ENCODE measurements around the gene SDR42E2.

DNA sequence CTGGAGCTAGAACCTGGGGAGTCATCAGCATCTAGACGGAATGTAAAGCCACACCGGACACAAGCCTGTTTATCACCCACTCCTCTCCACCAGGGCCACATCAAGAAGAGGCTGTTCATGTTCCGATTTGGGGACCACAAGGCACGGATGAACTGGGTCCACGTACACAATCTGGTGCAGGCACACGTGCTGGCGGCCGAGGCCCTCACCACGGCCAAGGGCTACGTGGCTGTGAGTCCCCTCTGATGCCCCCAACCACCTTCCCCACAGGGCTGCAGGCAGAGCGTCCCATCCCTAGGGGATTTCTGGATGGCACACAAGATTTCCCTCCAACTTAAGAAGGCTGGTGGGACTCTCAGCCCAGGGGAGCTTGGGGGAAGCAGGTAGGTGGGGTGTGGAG, 19.1 kb downstream of the SDR42E2 start:
- TF ChIP-seq, protein P1, sequence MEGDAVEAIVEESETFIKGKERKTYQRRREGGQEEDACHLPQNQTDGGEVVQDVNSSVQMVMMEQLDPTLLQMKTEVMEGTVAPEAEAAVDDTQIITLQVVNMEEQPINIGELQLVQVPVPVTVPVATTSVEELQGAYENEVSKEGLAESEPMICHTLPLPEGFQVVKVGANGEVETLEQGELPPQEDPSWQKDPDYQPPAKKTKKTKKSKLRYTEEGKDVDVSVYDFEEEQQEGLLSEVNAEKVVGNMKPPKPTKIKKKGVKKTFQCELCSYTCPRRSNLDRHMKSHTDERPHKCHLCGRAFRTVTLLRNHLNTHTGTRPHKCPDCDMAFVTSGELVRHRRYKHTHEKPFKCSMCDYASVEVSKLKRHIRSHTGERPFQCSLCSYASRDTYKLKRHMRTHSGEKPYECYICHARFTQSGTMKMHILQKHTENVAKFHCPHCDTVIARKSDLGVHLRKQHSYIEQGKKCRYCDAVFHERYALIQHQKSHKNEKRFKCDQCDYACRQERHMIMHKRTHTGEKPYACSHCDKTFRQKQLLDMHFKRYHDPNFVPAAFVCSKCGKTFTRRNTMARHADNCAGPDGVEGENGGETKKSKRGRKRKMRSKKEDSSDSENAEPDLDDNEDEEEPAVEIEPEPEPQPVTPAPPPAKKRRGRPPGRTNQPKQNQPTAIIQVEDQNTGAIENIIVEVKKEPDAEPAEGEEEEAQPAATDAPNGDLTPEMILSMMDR (conservative IDR thresholded peaks at IDR 0.05 in 1 of 2, IDR thresholded peaks at IDR 0.05 in 1 of 2; ENCODE audit: low read depth in 1 of 2, low read length in 2 of 2), result no peak
- no peak for TF ChIP-seq EZH2 (IDR thresholded peaks at IDR 0.05; ENCODE audit: low read length, missing control alignments)

All from fibroblast of lung (primary cell).